GM19351 (cell line): ENCODE measurements around the gene HAND2.

Experiments used
- ATAC-seq: cut with Tn5 transposase; IDR thresholded peaks from one replicate; pipeline ENCODE4 v1.9.1; 2021; ENCODE audit warnings: mild to moderate bottlenecking, moderate library complexity; ENCODE audit not compliant: unreplicated experiment

Gene HAND2

GRCh38 chr4:173529477-173530325 lies at the start of gene HAND2:
Gene HAND2, minus strand, starts transcription at chr4:173530229. Its CDS starts 940 bp downstream, at chr4:173529289.
- ATAC-seq: no peak

- ATAC-seq: no peak
Observed at GRCh38 chr4:173578956-173579355, 48.9 kb upstream of the HAND2 start.

GRCh38 chr4:173577963-173578362 lies 47.9 kb upstream of the HAND2 start:
- ATAC-seq: no peak

GRCh38 chr4:173575482-173576152 lies 45.6 kb upstream of the HAND2 start:
- no peak for ATAC-seq

- no peak for ATAC-seq
Observed at GRCh38 chr4:173573725-173574124, 43.7 kb upstream of the HAND2 start.

- no peak for ATAC-seq
Observed at GRCh38 chr4:173573286-173573685, 43.3 kb upstream of the HAND2 start.

- ATAC-seq: no peak
Observed at GRCh38 chr4:173572493-173573129, 42.6 kb upstream of the HAND2 start.

GRCh38 chr4:173571620-173572019 lies 41.6 kb upstream of the HAND2 start:
- ATAC-seq: no peak

- no peak for ATAC-seq
Observed at GRCh38 chr4:173565281-173565680, 35.3 kb upstream of the HAND2 start.

- no peak for ATAC-seq
Observed at GRCh38 chr4:173564461-173564860, 34.4 kb upstream of the HAND2 start.

GRCh38 chr4:173560896-173561295 lies 30.9 kb upstream of the HAND2 start:
- ATAC-seq: no peak

- ATAC-seq: no peak
Observed at GRCh38 chr4:173556398-173557131, 26.5 kb upstream of the HAND2 start.

GRCh38 chr4:173547889-173548288 lies 17.9 kb upstream of the HAND2 start:
- ATAC-seq: no peak

- ATAC-seq: no peak
Observed at GRCh38 chr4:173546776-173547175, 16.7 kb upstream of the HAND2 start.

- ATAC-seq: no peak
Observed at GRCh38 chr4:173545440-173545839, 15.4 kb upstream of the HAND2 start.

- ATAC-seq: no peak
Observed at GRCh38 chr4:173543266-173543665, 13.2 kb upstream of the HAND2 start.

GRCh38 chr4:173539986-173540385 lies 10.0 kb upstream of the HAND2 start:
- no peak for ATAC-seq

- no peak for ATAC-seq
Observed at GRCh38 chr4:173538909-173539445, 8.9 kb upstream of the HAND2 start.

- no peak for ATAC-seq
Observed at GRCh38 chr4:173538148-173538908, 8.3 kb upstream of the HAND2 start.

GRCh38 chr4:173537613-173538147 lies 7.7 kb upstream of the HAND2 start:
- ATAC-seq: no peak
